CD4-positive, alpha-beta T cell treated with Interleukin-2 at 100 ng/mL for 4 hours (primary cell): ENCODE measurements around the gene GDF2.

ENCODE experiments used
- DNase-seq: peaks from one replicate; pipeline ENCODE4 v3.0.0-alpha.2; 2020; ENCODE audit warnings: low spot score

GDF2 gene

GRCh38 chr10:47351899-47352815, 29.9 kb downstream of the GDF2 start:
- no peak for DNase-seq

GRCh38 chr10:47353351-47353750, 31.1 kb downstream of the GDF2 start:
- DNase-seq = no peak

DNA sequence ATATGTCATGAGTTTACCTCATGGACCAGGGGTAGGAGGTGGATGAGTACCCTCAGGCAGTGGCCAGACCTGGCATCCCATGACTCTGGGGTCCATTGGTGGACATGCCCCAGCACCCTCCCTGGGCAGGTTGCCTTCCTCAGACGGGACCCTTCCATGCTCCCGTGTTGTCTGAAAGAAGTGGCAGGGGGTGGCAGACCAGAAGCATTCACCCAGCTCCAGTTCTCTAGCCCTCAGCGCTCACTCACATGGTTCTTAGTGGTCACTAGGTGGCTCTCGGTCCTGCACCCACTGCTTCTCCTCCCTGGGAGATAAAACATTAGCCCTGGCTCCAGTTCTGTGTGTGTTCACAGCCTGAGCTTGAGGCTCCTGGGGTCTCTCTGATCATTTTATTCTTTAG, 31.9 kb downstream of the GDF2 start:
- DNase-seq = no peak

- DNase-seq = no peak
Observed at GRCh38 chr10:47354900-47355299, 32.6 kb downstream of the GDF2 start.

DNA sequence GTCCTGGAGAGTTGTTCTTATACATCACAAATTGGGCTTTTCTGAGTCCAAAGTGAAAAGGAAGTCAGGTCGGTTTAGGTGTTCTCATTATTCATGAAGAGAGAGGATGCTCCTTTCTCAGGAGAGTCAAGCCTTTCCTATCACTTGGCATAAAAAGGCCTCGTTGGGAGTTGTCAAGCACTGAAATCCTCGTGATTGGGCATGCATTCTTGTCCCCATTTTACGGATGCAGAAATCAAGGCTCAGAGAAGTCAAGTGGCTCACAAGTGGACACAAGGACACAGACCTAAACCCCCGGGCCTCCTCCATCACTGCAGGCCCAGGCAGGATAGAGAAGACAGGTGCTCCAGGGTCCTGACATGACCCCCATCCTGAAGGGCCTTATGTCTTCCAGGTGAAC, 34.5 kb downstream of the GDF2 start:
- no peak for DNase-seq

DNA sequence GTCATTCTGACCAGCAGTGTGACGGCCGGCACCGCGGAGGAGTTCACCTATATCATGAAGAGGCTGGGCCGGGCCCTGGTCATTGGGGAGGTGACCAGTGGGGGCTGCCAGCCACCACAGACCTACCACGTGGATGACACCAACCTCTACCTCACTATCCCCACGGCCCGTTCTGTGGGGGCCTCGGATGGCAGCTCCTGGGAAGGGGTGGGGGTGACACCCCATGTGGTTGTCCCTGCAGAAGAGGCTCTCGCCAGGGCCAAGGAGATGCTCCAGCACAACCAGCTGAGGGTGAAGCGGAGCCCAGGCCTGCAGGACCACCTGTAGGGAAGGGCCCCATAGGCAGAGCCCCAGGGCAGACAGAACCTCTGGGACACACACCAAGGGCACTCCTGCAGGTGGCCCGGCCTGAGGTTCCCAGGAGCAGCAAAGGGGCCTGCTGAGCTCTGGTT, 34.9 kb downstream of the GDF2 start:
- DNase-seq = no peak

DNA sequence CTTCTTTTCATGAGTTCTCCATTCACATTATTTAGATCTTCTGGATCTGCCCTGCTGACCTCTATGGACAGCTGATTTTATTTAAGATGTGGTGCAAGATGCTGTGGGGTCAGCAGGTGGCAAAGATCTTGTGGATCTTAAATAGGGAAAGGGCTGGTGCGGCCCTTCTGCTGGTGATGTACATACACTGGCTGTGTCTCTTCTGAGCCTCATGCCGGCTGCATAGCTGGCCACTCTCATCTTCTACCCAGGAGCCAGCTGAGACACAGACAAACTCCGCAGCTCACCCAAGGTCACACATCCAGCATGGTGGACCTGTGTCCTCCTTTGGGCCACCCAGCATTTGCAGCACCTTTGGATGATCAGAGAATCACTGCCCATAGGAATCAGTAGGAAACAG, 35.7 kb downstream of the GDF2 start:
- no peak for DNase-seq

- DNase-seq = no peak
Observed at GRCh38 chr10:47358457-47358856, 36.2 kb downstream of the GDF2 start.

DNA sequence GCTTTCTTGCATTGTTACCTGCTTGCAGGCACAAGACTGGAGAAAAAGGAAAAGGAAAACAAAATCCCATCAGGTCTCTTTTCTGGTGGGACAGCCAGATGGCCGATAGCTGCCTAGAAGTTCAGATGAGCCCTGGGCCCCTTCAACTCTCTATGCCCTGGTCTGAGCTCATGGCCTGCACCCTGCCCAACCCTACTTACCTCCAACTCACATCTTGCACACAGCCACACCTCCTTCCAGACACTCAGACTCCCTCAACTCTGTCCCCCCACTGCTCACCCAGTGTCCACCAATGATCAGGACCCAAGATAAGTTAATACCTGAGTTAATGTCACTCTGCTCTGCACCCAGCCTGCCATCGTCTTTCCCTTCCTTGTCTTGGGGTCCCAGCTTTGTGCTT, 36.8 kb downstream of the GDF2 start:
- no peak for DNase-seq

DNA sequence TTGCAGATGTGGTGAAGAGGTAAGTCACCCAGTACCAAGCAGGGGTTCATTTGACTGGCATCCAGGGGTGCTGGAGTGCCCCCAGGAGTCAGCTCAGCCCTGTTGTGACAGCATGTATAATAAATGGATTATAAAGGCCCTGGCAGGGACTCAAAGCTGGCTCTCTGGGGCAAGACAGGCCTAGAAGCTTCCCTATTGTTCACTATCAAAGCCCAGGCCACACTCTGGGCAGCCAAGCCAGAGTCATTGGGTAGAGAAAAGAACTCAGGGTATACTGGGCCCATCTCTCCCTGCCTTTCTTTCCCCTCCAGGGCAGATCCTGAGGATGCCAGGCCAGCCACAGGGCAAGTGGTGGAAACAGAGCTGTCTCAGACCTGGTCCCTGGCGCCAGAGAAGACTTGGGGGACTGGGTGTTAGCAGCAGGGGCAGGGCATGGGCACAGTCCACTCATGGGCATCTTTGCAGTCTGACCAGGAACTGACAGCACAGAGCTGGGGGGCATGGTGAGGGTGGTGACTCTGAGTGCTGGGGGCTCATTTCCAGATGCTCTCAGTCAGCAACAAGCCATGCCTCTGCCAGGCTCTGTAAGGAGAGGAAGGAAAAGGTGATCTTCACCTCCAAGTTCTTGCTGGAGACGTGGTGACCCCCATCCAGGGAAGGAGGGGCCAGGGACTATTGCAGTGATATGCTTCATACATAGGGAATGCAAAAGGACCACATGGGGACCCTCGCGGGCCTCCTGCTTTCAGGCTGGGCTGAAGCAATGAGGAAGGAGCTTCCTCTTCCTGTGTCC, 37.6 kb downstream of the GDF2 start:
- no peak for DNase-seq

DNA sequence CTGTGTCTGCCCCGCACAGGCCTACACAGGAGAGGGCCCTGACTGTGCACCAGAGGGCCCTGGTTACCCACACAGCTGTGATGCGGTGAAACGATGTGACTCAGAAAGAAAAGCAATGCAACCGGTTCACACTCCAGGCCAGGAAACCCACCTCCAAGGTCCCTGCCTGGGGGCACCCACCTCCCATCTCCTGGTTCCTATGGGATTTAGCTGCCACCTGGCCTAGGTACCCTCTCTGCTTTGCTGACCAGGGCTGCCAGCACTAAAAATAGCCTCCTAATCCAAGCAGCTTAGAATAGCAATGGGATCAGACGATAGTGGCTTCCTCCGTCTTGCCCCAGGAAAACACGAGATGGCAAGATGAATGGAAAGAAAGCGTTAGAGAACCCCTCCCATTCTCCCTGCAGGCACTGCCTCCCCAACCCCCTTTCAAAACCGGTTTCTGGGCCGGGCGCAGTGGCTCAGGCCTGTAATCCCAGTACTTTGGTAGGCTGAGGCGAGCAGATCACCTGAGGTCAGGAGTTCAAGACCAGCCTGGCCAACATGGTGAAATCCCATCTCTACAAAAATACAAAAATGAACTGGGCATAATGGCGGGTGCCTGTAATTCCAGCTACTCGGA, 38.3 kb downstream of the GDF2 start:
- DNase-seq = no peak

DNA sequence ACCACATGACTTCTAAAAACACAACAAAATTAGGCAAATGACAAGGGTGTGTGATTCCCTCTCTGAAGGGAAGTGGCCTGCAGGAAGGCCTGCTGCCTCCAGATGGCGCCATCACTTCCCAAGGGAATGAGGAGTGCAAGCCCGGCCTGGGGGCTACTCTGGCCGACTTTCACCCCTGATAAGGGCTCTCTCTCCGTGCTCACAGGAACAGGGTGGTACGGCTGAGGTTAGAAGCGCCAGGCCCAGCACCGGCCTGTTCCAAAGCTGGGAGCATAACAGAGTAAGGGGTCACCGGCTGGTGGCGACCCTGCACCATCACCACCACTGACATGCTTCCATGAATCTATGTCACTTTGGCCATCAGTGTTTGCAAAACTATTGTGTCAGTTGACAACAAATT, 39.0 kb downstream of the GDF2 start:
- no peak for DNase-seq

DNA sequence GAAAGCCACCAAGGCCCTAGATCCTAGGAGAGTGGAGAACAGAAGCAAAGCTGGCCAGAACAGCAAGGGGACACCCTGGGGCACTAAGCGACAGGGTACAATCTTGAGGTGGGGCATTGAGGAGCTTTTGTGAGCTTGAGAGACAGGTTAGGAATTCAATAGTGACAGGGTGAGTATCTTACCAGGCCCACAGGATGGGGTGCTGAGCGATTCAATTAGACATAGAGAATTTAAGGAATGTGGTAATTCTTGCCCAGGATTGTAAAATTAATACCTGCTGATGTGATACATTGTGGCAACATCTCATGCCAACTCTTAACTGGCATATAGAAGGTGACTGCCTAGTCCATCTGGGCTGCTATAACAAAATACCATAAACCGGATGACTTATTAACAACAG, 39.9 kb downstream of the GDF2 start:
- DNase-seq = no peak

DNA sequence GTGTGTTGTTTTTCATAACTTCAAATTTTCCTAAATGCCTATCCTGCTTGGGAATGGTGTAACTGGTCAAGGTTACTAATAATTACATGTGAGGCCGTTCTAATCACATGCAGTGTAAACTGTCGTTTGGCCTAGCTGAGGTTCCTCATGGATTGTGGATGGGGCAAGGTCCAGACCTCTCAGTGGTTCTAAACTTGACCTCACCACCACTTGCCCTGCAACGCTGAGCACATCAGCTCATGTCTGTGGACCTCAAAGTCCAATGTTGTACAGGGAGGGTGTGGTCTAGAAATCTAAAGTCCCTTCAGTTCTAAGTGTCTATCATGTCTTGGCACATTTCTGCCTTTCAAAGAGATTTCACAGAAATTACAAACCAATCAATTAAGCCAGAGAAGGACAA, 41.5 kb downstream of the GDF2 start:
- no peak for DNase-seq

DNA sequence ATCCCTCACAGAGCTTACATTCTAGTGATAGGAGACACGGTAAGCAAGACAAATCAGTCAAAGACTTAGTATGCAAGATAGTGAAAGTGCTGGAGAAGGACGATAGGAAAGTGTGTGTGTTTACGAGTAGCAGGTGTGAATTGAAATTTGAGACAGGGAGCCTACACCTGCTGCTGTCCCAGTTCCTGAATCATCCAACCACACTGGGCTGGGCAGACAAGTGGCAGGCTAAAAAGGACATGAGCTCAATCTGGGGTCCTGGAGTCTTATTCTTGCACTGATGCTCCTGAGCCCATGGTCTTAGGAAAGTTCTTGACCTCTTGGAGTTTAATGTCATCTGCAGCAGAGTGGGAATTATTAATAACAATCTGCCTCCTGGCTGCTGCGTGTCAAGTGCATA, 42.1 kb downstream of the GDF2 start:
- no peak for DNase-seq

DNA sequence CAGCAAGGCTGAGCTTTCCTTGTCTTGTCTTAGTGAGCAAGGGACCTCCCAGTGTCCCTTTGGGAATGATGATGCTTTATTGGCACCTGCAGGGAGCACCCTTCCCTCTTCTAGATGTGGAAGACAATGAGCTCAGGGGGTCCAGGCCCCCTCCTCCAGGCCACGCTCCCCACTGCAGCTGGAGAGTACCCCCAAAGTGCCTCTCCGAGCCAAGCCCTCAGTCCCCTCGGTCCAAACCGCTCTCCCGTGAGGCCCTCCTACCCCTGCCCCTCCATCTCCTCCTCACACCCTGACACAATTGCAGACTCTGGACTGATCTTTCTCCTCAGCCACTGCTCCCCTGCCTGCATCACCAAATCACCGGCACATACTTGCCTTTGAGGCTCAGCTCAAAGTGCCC, 42.7 kb downstream of the GDF2 start:
- no peak for DNase-seq

DNA sequence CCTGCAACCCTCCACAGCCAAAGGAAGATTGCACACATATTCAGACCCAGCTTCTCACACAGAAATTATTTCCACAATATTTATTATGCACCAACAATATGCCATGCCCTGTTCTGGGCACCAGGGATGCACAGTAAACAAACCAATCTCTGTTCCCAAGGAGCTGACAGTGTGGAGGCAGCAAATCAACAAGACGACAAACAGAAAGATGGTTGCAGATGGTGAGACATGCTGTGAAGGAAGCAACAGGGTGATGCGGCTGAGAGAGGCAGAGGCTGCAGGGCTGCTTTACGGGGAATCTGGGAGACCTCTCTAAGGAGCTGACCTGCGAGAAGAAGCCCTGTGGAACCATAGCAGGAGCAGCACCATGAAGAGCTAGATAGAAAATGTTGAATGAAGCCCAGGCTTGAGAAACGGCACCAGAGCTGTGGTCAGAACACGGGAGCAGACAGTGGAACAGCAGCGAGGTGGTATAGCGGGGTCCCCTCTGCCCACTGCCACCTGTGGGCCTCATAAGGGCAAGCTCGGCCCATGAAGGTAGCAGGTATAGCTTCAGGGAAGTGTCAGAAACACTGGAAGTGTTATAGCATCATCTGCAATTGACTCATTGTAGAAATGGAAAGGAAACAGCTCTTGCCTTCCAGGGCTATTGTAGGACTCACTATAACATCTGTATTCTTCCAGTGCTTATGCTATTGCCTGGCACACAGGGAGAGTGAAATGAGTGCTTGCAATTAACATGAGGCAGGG, 43.4 kb downstream of the GDF2 start:
- no peak for DNase-seq

- DNase-seq = no peak
Observed at GRCh38 chr10:47366181-47366631, 44.0 kb downstream of the GDF2 start.

DNA sequence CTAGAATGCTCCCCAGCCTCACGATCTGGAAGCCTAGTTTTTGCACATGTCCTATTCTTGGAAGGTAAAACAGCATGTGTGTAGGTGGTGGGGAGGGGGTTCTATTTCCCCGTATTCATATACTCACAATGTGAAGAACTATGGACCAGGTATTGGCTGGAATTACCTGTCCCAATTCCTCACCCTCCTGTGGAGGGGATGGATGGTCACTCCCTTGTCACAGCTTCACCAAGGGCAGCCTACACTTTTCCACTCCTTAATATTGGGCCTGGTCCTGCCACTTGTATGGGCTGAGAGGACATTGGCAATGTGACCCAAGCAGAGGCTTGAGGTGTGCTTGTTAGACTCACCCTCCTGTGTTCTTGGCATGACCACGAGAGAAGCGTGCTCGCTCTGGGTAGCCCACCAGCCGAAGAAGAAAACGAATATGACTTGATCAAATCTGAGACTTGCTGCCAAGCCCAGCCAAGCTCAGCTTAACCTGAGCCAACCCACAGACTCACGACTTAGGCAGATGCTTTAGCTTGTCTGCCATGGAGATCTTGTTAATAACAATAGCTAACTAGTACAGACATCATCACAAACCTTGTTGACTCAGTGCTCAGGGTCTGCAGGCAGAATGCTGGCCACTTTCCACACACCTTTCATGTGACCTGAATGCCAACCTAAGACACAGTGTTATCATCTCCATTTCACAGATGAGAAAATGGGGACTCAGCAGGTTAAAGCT, 44.6 kb downstream of the GDF2 start:
- DNase-seq = no peak

- DNase-seq = no peak
Observed at GRCh38 chr10:47367646-47368045, 45.4 kb downstream of the GDF2 start.

DNA sequence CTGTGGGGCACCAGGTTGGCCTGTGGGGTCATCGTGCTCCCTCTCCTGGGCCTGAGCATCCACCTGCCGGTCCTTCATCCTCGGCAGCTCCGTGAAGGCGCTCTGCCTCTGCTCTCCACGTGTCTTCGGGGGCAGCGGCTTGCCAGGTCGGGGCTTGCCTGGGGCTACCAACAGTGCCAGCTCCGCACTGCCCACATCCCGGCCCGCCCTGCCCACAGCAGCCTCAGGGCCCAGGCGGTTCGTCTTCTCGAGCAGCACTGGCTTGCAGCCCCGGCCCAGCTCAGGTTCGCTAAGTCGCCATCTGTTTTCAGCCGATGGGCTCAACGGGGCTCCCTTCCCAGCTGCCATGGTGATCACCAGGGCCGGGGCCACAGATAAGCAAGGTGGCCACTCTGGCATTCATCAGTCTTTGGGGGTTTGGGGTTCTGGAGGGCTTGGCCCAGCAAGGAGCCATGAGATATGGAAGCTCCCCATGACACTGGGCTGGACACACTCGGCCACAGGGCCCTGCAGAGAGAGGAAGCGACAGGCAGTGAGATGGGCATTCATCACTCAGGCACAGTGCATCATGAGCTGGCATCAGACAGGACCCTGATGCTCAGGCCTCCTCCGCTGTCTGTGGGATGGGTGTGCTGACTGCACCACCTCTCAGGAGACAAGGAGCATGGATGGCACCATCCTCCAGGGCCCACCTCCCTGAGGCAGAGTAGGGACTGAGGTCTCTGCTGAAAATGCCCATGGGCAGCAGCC, 46.4 kb downstream of the GDF2 start:
- DNase-seq = no peak
